Measurements from ENCODE around the gene DERL3.

The DERL3 gene

DNA sequence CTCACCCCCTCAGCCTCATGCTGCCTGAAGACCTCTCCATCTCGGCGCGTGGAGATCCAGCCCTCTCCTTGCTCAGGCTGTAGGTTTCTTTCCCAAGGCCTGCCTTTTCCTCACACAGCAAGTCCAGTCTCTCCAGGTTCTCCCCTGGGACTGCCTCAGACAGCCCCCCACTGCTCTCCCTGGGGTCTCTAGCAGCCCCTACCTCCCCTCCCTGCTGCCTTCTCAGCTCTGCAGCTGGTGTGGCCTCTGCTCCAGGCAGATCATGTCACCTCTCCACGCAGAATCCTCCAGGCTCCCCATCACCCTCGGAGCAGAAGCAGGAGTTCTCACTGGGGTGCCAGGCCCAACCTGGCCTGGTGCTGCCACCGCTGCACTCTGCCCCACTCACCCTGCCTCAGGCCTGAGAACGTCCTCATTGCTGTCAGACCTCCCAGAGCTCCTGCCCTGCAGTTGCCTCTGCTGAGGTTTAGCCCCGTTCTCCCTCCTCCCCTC, 36.9 kb downstream of the DERL3 start:
- no peak for DNase-seq (ENCODE audit: low read depth in 3 of 3)

DNA sequence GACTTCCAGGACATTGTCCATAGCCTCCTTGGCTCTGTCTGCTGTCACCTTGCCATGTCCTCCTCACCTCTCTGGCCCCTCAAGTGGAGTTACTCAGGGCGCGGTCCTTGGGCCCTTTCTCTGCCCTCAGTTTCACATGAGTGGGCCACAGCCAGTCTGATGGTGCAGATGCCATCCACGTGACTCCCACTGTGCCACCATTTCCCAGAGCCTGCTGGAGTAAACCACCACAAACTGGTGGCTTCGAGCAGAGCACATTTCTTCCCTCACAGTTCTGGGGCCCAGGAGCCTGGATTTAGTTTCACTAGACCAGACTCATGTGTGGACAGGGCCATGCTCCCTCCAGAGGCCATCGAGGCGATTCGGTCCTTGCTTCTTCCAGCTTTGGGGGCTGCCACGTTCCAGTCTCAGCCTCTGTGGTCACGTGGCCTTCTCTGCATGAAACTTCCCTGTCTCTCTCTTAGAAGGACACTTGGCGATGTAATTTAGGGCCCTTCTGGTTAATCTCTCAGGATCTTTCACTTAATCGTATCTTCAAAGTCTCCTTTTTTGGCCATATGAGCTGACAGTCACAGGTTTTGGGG, 37.5 kb downstream of the DERL3 start:
- DNase-seq (ENCODE audit: low read depth in 3 of 3), result no peak

DNA sequence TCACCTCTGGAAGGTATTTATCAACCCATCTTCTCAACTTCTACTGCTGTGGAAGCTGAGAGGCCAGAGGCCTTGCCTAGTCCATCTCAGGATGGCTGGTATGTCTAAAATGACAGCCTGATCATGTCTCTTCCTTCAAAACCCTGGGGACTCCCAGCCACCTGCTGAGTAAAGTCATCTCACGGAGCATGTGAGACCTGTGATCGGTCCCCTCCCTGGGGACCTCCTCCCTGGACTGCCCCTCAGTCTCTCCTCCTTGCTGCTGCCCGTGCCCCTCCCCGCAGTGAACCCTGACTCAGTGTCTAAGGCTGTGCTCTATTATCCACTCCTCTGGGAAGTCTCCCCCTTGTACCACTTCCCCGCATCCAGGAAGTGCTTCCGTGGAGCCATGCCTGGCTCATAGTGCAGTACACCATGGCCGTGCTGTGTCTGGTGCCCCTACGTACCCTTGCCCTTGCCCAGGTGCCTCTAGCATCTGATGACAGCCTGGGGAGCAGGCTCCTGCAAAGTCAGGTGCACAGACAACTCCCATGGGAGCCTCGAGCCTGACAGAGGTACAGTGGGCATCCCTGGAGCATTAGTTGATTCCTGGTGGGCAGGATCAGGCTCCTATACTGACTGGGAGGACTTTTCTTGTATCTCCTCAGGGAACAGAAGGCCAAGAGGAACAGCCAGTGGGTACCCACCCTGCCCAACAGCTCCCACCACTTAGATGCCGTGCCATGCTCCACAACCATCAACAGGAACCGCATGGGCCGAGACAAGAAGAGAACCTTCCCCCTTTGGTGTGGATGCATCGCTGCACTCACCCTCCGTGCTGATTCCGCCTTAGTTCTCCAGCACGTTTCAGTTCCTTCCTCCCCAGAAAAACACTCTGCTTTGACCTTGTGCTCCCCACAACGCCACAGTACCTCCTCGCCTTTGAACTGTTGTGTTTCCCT, 38.2 kb downstream of the DERL3 start:
- DNase-seq (ENCODE audit: low read depth in 3 of 3), result no peak

DNA sequence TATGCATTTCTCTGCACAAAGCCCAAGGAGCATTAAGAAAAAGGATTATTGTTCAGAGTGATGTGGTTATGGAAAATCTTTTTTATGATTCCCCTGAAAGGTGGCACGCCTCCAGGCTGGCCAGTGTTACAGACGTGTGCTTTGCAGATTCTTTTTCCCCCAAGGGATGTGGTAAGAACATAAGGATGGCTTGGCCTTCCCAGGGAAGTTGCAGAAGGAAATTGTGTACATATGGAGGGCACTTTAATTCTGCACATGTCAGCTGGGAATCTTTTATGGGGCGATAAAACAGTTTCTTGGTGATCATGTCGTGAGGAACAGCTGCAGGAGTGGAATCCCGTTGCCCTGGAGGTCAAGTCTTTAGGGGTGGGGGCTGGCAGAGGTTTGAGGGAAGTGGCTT, 42.3 kb downstream of the DERL3 start:
- DNase-seq (ENCODE audit: low read depth in 3 of 3), result no peak

DNA sequence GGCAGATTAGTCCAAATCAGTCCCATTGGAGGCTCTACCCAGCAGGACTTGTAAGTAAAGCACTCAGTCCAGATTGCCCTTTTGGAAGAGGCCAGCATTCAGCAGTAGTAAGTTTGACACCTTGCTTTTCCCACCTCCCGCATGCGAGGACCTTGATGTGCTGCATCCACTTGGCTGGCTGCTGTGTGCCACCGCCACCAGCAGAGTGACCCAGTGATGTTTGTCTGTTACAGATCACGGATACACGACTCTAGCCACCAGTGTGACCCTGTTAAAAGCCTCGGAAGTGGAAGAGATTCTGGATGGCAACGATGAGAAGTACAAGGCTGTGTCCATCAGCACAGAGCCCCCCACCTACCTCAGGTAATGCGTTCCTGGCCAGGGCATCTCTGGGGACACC, 45.5 kb downstream of the DERL3 start:
- DNase-seq (ENCODE audit: low read depth in 3 of 3), result no peak

DNA sequence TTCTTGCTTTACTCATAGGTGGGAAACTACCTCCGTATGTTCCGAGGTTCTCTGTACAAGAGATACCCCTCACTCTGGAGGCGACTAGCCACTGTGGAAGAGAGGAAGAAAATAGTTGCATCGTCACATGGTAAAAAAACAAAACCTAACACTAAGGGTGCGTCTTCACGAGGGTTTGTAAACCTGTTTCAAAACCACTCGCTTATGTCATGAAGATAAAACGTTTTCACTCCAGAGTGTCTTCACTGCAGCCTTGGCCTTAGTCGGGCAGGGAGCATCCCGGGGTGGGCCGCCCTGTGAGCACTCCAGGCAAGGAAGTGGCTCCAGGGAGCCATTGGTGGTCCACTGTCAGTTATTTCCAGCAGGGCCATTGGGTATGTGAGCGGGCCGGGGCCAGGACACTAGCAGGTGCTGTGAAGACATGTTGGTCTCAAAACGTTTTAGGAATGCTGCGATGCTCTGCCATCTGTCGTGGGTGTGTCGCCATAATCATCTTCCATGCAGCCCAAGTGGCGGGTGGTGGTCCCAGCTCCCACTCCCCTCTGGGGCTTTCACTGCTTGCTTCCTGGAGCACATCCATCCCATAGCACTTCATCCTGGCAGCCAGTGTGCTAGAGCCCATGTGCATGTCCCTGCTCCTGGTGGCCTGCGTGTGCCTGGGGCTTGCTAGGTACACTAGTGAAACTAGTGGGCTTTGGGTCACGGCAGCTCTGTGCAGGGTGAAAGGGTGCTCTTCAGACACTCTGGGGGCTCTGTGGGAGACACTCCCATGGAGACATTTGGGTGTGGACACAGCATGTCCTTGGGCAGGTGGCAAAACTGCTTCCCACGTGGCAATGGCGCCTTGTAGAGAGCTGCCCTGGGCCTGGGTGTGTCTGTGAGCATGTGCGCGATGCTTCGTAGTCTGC, 46.8 kb downstream of the DERL3 start:
- DNase-seq (ENCODE audit: low read depth in 3 of 3), result no peak

DNA sequence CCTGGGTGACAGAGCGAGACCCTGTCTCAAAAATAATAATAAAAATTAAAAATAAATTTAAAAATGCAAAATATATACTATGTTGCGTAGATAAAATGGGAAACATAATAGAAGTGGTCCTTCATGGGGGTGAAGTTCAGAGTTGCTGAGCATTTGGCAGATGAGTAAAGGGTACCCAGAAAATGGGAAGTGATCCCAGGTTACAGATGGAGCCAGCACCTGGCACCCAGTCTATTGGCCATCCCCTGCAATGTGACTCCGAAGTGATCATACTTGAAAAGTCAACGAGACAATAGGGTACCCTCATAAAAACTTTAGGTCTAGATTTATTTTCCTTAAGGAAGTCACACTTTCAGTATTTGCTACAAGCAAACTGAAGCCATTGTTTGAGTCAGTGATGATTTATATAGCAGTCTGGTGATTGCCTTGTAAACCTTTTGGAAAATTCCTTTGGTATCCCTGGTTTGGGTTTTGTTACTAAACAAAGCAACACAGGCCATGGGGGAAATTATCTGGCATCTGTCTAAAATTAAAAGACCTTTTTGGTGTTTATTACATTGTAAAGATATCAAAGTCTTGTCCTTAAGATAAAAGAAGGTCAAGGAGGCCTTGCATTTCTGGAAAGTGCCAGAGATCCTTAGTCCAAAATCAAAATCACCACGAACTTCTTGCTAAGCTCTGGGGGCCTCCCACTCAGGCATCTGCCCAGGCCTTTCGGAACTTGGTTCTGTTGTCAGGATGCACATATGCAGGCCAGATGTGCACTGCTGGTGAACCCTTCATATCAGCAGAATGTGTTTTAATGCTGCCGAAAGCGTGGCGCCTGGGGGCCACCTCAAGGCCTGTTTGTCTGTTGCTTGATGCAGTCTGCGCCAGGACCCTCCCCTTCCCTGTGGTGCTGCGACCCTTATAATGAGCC, 47.7 kb downstream of the DERL3 start:
- no peak for DNase-seq (ENCODE audit: low read depth in 3 of 3)

DNA sequence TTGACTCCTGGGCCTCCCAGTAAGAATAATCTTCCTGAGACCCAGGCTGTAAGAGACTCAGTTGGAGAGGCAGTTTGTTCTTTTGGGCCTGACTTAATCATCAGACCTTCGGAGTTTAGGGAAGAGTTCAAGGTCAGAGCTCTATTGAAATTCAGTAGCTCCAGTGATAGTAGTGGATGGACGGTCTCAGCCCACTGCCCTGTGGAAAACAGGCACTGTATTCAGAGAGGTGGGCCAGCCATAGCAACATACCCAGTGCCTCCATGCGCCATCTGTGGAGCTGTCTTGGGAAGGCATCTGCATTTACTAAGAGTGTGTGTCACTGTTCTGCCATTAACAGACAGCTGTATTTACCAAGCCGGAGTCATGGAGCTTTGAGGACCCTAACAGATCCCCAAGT, 49.2 kb downstream of the DERL3 start:
- DNase-seq (ENCODE audit: low read depth in 3 of 3), result no peak

DNA sequence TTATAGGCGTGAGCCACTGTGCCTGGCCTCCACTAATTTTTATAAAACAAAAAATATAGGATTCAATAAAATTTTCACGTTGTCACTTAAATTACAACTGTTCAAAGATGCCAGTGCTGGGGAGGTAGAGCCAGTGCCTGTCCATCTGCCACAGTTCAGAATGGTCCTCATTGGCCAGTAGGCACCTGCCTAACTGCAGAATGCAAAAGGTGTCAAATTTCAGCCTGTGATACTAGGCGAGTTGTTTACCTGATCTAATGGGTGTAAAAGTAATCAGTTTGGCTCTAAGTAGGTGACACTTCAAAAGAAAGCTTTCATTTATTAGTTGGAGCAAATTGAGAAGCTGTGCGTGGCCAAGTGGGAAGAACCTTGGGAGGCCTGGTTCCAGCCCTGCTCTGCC, 49.7 kb downstream of the DERL3 start:
- no peak for DNase-seq (ENCODE audit: low read depth in 3 of 3)

DNA sequence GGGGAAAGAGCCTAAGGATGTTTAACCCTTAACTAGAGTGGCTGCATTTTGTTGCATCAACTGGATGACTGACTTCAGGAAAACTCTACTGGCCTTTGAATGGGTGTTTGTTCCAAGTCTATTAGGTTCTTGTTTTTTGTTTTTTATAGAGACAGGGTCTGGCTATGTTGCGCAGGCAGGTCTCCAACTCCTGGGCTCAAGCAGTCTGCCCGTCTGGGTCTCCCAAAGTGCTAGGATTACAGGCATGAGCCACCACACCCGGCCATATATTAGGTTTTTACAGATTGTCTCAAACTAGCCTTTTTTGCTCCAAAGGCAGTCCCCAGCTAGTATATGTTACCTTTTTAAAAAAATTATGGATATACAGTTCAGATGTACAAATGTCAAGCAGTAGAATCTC, 50.9 kb downstream of the DERL3 start:
- DNase-seq (ENCODE audit: low read depth in 3 of 3), result no peak

DNA sequence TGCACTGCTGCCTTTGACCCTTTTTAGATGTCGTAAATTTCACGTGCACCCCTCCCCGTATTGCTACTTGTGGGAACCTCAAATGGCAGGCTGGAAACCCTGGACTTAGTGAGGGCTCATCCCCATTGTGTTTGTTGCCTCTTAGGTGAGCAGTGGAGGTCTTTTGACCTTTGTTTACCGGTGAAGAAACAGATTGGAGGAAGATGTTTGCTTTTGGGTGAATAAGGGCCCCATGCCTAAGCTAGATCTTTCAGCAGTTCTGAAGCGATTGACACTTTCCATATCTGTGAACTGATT, 51.3 kb downstream of the DERL3 start:
- DNase-seq (ENCODE audit: low read depth in 3 of 3), result no peak

DNA sequence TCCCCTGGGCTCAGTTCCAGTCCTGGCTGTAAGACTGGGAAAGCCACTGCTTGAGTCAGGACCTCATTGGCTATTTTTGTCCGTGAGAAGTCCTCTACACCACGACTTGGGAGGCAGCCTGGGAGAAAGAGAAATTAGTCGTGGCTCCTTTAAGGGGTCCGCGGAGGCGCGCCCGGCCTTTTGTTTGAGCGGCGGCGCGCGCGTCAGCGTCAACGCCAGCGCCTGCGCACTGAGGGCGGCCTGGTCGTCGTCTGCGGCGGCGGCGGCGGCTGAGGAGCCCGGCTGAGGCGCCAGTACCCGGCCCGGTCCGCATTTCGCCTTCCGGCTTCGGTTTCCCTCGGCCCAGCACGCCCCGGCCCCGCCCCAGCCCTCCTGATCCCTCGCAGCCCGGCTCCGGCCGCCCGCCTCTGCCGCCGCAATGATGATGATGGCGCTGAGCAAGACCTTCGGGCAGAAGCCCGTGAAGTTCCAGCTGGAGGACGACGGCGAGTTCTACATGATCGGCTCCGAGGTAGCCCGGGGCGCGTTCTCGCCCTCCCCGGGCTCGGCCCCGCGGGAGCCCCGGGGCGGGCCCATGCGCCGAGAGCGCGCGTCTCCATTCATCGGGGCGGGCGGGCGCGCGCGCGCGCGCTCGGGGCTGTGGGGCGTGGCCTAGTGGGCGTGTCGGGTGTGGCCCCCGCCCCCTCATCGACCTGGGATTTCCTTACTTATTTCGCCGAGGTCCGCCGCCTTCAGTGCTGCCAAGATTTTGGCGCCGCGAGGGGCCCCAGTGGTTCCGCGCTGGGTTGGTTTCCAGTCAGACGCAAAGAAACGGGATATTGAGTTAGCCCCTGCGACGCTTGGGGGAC, 51.8 kb downstream of the DERL3 start, which contains the start of gene SMARCB1:
Gene SMARCB1 (plus strand): TSS at position 215 of the 848 bp plus-strand sequence. CDS start 204 bp downstream, at position 419.
- peak; percentile 77 to 88 (median 80) for DNase-seq (ENCODE audit: low read depth in 3 of 3)

DNA sequence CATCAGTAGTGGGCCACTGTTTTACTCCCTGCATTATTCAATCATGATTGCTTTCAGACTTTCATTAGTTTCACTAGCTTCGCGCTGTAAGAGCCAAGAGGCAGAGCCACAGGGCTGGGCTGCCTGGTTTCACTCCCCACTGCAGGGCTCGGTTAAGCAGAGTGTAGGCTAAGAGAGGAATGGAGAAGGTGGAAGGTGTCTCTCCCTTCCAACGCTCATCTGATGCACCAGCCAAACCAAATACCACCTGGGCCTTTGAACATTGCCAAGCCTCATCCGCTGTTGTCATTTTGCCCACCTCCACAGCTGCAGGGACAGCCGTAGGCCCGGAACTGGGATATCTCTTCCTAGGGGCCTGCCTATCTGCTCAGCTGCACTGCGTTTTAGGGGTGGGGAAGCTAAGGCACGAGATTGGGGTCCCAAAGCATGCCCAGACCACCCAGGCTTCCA, 52.5 kb downstream of the DERL3 start:
- no peak for DNase-seq (ENCODE audit: low read depth in 3 of 3)

All from stimulated activated CD4-positive, alpha-beta T cell treated with anti-CD3 and anti-CD28 coated beads, TNF-alpha, amount 100 ng/mL, for 48 hours (primary cell).